GM18511 (cell line): Measurements from ENCODE around the gene ASB16.

ENCODE experiments used
- ATAC-seq: cut with Tn5 transposase; IDR thresholded peaks from one replicate; pipeline ENCODE4 v1.9.1; 2021; ENCODE audit warnings: mild to moderate bottlenecking, moderate library complexity; ENCODE audit not compliant: unreplicated experiment

ASB16 gene

DNA sequence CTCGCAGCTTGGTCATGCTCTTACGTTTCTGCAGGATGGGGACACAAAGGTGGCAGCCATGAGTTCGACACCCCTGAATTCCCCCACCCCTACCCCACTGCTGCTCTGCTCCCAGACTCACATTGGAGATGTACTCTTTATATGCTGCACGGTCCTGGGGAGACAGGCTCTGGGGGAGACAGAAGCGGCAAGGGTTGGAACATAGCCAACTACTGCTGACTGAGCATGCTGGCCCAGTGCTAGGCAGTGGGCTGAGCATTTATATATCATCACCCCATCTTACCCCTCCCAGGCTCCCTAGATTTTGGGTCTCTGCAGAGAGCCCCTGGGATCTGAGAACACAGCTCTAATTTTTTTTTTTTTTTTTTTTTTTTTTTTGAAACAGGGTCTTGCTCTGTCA is 37.2 kb downstream of the ASB16 start:
- no peak for ATAC-seq

DNA sequence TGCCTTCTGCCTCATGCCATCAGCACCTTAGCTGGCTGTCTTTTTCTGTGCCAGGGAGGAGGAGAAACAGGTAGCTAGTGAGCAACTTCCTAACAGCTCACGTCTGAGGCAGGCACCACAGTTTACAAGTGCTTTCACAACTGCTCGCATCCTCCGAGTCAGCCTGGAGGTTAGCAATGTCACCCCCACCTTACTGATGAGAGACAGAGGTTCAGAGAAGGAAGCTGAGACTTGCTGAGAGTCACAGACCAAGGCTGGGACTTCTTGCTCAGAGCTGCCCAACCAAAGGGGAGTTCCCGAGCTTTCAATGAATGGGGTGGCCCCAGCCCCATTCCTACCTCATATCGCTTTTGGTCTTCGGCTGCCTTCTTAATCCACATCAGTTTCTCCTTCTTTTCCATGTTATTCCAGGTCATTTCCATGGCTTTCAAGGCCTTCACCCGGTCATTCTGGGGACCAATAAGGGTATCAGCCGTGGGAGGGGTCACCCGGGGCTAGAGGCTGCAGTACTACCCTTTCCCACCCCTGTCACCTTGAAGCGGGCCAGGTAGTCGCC is 39.4 kb downstream of the ASB16 start:
- peak; percentile 50 for ATAC-seq

DNA sequence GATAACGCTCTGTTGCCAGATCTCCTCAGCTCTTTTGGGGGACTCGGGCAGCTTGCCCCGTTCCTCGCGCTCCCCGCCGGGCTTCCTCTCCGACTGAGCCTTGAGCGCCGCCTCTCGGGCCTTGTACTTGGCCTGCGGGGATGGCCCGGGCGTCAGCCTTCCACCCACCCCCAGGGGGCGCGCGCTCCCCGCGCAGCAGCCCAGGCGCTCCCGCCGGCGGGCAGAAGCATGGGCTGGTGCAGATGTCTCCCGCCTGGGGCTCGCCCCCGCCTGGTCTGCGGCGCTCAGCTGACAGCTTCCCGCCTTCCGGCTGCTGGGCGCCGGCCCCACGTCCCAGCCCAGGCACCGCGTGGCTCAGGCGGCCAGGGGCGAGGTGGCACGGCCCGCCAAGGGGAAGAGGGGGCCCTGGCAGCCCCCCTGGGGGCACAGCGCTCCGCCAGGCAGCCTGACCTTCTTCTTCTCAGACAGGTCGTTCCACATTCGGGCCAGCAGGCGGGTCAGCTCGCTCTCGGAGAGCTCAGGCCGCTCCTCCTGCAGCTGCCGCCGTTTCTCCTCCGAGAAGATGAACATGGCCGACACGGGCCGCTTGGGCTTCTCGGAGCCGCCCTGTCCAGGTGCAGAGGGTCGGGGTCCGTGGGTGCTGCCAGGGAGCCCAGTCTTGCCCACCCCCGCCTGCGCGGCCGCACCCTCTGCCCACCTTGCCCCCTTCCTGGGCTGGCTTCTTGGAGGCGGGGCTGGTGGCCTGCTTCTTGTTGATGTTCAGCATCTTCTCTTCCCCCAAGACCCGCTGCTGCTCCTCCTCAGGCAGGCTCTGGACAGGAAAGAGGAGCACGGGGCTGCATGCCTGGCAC is 40.1 kb downstream of the ASB16 start:
- ATAC-seq = peak; percentile 82

DNA sequence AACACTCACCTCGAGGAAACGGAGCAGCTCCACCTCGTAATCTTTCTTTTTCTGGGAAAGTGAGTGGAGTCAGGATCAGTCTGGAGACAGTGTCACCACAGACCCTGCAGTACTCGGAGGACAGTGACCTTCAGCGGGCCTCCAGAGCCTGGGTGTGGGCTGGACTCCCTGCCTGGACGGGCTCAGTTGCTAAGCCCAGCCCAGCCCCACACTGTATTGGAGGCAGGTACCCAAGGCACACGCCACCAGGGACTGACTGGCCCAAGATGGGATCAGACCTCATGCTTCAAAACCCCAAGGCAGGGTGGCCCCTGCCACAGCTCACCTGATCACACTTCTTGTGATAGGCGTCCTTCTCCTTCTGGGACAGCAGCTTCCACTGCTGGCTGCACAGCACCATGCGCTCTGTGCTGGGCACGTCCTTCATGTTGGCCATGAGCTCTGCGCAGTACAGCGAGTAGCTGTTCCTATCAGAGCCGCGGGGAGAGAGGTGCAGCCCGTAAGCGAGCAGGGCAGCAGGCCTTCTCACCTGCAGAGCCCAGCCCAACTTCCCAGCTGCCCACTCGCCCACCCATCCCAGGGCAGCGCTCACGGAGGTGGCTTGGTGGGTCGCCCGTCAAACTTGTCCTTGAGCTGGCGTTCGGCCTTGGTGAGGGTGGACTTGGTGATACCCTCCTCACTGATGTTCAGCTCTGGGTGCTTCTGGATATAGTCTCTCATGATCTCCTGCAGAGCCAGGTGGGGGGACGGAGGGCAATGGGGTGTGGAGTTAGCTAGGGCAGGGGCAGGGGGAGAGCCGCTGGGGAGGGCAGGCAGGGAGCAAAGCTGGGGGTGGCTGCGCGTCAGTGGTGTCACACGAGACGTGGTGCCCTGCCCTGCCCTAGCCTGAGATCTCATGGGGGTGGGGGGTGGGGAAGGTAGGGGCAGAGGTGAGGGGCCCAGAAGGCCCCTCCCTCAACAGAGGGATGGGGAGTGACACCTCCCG is 41.1 kb downstream of the ASB16 start:
- ATAC-seq = no peak

DNA sequence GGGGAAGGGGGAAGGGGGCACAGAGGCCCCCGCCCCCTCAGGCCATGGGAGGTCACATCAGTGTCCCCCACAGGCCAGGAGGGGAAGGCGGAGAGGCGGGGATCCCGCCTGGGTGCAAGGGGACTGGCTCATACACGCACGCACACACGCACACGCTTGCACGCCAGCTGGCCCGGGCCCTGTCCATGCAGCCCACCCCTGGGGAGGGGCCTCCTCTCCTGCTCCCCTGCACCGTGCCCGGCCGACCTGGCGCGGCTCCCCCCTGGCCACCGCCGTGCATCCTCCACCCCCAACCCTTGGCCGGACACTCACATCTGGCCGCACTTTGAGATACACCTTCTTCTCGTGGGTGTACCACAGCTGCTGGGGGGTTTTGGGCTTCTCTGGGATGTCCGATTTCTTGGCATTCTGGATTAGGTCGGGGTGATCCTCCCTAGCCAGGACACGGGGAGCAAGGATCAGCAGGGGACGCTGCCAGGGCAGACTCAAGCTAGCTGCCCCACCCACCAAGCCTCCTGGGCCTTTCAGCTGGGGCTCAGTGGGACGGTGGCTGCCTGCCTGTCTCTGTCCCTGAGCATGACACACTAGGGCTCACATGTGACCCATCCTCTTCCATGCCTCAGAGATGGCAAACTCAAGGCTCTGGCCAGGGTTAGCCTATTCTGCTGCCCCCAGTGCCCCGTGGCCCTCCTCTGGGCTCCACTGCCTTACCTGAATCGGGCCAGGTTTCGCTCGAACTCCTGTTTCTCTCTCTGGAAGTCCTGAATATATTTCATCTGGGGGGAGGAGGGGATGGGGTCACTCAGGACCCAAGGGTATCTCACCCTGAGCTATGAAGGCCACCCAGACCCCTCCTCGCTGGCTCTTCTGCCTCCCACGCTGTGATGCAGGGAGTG is 42.3 kb downstream of the ASB16 start:
- ATAC-seq = no peak

DNA sequence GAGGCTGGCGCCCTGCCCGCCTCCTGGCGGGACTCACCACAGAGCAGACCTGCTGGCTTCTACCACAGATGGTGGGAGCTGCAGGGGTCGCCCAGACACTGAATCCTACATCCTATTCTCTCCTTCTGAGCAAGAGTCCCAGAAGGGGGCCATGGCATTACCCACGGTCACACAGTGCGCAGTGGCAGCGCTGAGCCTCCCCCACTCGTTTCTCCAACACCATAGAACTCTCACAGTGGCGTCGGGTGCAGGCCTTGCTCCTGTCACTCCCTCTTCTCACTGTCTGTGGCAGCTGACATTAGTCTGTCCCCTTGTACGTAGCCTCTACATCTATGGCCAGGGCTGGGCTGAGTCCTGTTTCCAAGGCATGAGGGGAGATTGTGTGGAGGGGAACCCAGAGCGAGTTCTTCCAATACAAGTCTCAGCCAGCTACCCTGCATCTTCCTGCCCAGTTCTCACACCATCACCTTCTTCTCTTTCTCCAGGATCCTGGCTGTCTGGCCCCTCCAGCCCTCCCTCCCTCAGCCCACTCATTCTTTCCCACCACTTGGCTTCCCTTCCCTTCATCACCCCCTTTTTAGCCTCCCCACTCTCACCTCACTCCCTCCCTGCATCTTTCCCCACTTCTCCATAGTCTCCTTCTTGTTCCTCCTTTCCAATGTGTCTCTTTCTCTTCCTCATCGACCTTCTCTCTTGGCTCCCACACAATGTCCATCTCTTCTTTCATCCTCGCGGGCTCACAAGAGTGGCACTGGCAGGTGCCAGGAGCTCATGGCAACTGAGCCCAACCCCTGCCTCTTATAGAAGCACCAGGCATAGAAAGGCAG is 43.1 kb downstream of the ASB16 start:
- ATAC-seq = no peak

DNA sequence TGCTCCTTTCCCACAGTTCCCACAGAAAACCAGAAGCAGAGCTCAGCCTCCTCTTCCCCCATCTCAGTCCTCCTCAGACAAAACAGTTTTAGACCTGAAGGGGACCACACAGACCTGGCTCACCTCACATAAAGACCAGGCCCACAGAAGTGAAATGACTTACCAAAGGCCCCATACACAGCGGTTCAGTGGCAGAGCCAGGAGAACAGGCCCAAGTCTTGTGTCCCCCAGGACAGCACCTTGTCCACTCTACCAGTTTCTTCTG is 43.7 kb downstream of the ASB16 start:
- ATAC-seq = no peak

DNA sequence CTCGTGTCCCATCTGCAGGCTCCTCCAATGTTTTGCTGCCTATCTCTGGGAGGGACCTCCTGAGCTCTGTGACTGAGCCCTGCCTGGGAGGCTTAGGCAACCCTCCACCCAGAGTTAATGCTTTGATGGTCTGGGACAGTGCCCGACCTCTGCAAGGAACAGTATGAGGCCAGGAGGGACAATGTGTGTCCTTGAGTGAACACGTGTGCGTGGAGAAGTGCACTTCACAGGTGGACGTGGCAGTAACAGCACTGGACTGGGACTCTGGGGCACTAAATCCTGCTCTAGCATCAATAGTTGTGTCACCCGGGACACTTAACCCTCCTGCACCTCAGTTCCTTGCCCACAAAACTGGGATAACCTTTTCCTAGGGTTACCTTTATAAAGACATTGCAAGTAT is 44.4 kb downstream of the ASB16 start:
- no peak for ATAC-seq

DNA sequence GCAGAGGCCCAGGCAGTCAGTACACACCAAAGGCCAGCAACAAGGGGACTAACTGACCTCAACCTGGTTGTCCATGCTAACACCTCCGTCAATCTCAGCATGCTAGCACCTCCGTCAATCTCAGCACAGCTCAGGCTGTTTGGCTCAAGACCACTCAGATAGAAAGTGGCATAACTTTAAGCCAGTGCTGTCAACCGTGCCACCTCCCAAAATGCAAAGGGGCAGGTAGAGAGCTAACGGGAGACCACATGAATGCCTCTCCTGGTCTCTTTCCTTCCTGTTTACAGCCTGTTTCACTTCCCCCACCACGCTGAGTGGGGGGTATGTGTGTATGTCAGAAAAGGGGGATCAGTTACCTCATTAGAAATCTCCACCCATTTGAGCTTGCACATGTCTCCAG is 45.7 kb downstream of the ASB16 start:
- no peak for ATAC-seq

DNA sequence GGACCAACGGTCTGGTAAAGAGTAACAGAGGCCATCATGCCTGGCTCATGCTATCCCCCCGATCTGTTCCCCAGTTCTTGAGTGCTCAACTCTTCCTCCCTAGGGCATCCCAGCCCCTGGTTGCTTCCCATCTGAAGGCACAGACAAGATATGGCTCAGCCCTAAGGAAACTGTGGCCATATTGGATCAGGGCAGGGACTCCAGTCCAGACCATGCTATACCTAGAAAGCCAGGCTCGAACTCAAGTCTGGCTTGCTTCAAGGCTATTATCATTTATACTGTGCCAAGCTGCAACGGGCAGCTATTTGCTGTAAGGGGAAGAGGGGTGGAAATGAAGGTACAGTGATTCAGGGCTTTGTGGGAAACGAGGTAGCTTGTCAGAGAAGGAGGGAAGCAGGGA is 46.2 kb downstream of the ASB16 start:
- no peak for ATAC-seq

DNA sequence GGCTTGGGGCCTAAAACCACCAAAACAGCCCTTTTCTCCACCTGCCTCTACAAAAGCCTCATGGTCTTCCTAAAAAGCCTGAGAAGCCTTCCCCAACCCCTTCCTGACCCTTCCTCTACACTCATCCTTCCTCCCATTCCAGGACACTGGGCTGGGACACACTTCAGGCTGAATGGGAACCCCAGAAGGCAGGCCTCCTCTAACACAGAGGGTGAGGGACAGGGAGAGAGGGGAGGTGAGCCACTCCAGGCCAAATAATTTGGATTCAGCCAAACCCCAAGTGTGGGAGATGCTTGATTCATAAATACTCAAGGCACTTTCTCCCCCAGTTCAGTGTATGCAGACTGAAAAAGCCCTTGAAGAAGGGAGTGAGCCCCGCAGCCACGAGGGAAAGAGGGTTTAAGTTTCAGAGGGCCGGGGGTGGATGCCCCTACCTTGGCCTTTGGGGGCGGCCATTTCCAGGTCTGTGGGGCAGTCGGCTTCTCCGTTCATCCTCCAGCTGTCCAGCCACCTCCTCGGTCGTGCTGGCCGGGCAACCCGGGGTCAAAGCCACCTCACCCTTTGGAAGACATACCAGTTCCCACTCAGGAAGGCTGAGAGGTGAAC is 47.3 kb downstream of the ASB16 start:
- no peak for ATAC-seq

DNA sequence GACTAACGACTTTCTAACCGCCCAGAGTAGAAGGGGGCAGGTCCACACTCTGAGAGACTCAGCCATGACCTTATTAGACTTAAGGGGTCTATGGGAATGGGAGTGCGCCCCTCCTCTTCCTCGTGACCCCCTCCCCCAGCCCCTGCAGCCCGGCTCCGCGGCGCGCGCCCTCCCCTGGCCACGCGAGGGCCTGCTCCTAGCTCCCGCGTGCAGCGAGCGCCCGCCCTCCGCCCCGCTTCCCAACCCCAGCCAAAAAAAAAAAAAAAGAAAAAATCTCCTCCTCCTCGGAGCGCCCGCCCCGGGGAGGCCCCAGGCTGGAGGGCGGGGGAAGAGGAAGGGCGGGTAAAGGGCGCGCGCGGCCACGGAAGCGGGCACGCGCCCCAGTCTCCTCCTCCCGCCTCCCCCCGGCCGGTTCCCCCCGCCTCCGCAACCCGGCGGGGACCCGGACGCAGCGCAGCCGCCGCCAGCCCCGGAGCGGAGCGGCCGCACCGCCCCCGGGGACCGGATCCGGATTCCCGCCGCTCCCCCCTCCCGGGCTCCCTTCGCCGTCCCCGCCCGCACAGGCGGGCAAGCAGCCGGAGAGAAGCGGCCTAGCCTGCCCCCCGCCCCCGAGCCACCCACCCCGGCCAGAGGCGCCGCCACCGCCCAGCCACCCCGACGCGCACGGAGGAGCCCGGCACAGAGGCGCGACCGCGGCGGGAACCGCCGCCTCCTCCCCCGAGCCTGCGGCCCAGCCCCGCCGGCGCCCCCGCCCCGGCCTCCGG is 48.0 kb downstream of the ASB16 start:
- ATAC-seq = peak; percentile 33

DNA sequence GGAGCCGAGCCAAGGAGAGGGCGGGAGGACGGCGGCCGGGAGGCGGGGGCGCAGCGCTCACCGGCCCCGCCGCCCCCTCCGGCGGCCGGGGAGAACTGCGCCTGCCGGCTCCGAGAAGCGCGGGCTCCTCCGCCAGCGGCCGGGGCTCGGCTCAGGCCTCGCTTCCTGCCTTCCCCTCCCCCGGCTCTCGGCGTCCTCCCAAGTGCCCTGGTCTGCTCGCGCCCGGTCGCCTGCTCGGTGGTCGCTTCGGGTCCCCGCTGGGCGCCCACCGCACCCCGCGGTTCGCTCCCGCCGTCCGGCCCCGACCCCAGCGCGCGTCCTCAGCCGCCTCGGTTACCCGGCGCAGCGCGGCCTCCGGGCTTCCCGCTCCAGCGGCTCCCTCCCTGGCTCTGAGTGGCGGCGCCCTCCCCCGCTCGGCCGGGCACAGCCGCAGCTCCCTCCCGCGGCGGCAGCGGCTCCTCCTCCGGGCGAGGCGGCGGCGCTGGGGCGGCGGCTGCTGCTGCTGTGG is 48.7 kb downstream of the ASB16 start:
- peak; percentile 37 for ATAC-seq

DNA sequence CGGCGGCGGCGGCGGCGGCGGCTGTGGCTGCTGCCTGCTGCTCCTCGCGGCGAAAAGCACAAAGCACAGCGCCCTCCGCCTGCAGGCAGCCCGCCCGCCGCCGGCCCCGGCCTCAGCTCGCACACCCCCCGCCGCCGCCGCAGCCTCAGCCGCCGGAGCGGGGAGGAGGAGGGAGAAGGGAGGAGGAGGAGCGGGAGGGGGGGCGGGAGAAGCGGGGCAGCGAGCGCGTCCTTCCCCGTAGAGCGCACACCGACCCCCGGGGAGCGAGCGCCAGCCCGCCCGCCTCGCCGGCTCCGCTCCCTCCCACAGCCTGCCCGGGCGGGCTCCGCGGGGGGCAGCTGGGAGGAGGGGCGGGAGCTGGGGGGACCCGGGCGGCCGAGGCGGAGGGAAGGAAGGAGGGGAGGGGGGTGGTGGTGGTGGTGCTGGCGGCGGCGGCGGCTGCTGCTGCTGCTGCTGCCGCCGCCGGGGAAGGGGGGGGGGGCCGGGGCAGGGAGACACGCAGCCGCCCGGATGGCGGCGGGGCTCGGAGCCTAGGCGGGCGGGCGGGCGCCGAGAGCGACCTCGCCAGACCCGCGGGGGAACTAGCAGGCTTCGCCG is 49.2 kb downstream of the ASB16 start, which contains the start of gene UBTF:
Gene UBTF (minus strand): TSS at position 60 of the 597 bp plus-strand sequence. CDS start 1,446 bp downstream, outside the sequence.
- ATAC-seq = peak; percentile 10

DNA sequence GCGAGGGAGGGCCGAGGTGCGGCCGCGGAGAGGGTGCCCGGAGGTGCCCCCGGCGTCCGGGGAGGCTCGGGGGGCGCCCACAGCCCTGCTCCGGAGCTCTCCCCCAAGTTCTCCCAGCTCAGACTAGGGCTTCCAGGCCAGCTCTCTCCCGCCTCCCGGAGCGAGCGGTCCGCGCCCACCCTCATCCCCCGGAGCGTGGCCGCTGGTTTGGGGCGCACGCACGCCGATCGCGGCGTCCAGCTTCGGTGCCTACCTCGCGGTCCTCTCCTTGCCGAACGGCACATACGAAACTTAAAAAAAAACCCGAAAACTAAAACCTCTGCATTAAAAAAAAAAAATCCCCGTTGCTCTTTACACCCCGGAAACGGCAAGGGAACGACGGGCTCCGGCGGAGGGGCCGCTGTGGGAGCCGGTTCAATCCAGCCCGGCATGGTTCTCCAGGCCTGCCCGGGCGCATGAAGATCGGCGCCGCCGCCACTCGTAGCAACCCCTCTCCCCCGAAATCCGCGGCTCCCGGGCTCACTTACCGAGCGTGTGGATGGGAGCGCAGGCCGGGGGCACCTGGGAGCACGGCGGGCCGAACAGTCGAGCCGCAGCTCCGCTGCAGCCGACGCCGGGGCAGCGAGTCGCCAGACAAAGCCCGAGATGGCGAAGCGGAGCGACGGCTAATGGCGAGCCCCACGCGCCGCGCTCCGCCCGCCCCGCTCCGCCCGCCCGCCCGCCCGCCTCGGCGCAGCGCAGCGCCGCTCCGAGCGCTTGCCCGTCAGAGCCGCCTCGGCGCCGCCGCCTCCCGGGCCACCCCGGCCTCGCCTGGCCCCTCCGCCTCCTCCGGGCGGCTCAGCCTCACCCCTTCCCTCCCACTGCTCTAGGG is 49.9 kb downstream of the ASB16 start:
- no peak for ATAC-seq

DNA sequence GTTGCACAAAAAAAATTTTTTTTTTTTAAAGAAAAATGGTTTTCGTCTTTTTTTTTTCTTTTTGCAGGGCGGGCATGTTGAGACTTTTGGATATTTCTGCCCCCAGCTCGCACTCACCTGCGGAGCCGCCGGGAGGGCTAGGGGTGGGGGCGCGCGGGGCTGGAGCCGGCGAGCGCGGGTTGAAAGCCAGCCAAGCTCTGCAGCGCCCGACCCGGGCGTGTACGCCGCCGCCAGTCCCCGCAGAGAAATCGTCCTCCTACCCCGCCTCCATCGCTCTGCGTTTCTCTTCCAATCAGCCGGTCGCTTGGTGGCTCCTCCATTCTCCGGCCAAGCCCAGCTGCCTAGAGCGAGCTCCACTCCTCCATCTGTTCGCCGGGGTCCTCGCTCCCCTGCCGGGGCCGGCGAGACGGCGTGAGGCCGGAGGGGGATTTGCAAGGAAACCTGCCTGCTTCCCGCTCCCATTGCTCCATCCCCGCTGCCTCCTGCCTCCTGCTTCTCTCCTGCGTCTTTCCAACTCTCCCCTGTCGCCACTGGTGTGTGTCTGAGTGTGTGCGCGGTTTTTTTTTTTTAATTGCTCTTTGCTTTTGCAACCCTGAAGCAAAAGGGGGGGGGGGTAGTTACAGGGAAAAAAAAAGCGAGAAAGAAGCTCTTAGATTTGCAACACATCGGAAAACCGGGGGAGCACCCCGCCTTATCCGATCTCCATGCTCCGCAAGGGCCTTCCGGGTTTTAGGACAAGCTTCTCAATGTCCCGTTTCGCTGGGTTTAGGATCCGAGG is 50.8 kb downstream of the ASB16 start:
- no peak for ATAC-seq

DNA sequence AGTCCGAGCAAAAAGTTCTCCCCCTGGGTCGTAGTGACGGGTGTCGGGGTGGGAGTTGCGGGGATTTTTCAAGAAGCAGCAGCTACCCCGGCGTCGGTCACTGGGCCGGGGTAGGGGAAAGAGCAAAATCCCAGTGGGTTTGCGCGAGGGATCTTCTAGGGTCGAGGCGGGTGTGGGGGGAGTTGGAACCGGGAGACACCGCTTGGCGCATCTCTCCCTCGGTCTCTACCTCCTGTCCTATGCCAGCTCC is 51.3 kb downstream of the ASB16 start:
- ATAC-seq = no peak
